Measurements from ENCODE around the gene HOXB7.
A peak's percentile ranks its signal among the peaks of the same experiment; 100 is the strongest.

Gene HOXB7

GRCh38 chr17:48571826-48572417 is 38.9 kb downstream of the HOXB7 start:
- ChIA-PET CTCF (interaction anchor here (1.1 kb wide), 1 partner anchor 12 kb away, joined by 3 read pairs; no protein-coding TSS in a partner anchor), POLR2A (no interaction called here)
- DNase-seq (ENCODE audit: low read depth, low spot score), result no peak
- TF ChIP-seq, protein P1, sequence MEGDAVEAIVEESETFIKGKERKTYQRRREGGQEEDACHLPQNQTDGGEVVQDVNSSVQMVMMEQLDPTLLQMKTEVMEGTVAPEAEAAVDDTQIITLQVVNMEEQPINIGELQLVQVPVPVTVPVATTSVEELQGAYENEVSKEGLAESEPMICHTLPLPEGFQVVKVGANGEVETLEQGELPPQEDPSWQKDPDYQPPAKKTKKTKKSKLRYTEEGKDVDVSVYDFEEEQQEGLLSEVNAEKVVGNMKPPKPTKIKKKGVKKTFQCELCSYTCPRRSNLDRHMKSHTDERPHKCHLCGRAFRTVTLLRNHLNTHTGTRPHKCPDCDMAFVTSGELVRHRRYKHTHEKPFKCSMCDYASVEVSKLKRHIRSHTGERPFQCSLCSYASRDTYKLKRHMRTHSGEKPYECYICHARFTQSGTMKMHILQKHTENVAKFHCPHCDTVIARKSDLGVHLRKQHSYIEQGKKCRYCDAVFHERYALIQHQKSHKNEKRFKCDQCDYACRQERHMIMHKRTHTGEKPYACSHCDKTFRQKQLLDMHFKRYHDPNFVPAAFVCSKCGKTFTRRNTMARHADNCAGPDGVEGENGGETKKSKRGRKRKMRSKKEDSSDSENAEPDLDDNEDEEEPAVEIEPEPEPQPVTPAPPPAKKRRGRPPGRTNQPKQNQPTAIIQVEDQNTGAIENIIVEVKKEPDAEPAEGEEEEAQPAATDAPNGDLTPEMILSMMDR (IDR thresholded peaks at IDR 0.05; ENCODE audit: insufficient read depth, low read length, missing control alignments), result no peak
- H3K4me3 ChIP-seq (ENCODE audit: low read depth, low read length), result peak overlapping the region; percentile 54

GRCh38 chr17:48571024-48571818 is 39.6 kb downstream of the HOXB7 start:
- TF ChIP-seq, protein P1 (IDR thresholded peaks at IDR 0.05; ENCODE audit: insufficient read depth, low read length, missing control alignments), result no peak
- ChIA-PET POLR2A (interaction anchor here (2.3 kb wide), 1 partner anchor 15 kb away, joined by 17 read pairs; no protein-coding TSS in a partner anchor), CTCF (interaction anchor here (1.1 to 1.6 kb wide), 3 partner anchors 11 to 235 kb away, joined by 3 to 10 read pairs (median 6); no protein-coding TSS in a partner anchor)
- H3K4me3 ChIP-seq (ENCODE audit: low read depth, low read length), result peak overlapping the region; percentile 54
- no peak for DNase-seq (ENCODE audit: low read depth, low spot score)

DNA sequence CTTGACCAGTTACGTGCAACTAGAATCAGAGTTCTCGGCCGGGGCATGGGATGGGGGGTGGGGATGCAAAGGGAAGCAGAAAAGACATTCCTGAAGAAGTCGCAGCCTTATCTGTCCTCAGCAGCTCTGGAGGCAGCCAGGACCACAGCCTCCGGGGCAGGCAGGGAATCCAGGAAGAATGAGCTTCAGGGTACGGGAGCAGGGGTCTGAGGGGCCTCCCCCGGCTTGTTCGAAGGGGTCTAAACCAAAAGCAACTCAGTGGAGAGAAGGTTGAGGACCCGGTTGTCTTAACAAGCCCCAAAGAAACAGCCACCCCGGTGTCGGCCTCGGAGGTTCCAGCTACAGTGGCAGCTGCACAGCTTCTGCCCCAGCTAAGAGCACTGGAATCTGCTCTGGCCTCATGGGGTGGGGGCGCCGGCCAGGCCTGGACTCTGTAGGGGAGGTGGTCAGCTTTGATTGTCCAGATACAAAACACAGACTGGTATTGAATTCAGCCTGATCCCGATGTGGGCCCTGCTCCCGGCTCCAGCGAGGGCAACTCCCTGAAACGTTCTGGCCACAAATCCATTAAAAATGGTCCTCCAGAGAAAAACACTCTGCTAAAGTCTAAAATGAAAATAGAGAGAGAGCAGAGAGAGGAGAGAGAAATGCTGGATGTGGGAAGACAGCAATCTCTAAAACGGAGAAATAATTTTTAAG is 40.3 kb downstream of the HOXB7 start:
- DNase-seq (ENCODE audit: low read depth, low spot score), result no peak
- H3K4me3 ChIP-seq (ENCODE audit: low read depth, low read length), result peak overlapping the region; percentile 54
- ChIA-PET CTCF (interaction anchor here (0.7 to 3.5 kb wide), 6 partner anchors 10 to 234 kb away, joined by 3 to 22 read pairs (median 6); no protein-coding TSS in a partner anchor), POLR2A (interaction anchor here (0.7 to 2.3 kb wide), 5 partner anchors 11 to 24 kb away, joined by 3 to 17 read pairs (median 4); no protein-coding TSS in a partner anchor)
- TF ChIP-seq, protein P1 (IDR thresholded peaks at IDR 0.05; ENCODE audit: insufficient read depth, low read length, missing control alignments), result no peak

DNA sequence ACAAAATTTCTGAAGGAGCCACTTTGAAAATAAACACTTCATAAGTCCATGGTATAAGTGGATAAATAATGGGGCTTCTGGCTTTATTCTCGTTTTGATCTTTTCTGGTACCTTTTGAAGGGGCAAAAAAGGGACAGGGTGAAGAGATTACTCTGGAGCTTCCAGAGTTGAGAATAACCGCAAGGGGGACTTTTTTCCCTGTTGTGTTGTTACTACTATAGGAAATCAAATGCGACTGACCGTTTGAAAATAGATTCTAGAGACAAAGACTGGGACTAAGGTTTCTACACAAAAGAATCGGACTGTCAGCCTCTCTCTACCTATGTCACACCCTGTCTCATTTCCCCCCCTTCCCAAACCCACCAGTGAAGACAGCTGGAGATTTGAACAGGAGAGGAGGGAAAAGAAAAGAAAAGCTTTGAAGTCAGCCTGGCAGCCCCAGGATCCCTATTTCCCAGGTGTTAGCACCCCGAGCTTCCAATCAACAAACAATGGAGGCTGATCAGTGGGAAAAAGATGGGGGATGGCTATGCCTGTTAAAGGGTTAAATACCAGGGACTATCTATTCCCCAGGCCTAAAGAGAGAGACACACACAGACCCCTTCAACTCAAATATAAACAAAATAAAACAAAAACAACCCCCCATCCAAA is 41.0 kb downstream of the HOXB7 start:
- CTCF ChIA-PET, result interaction anchor here (0.7 to 3.5 kb wide), 7 partner anchors 10 to 234 kb away, joined by 3 to 22 read pairs (median 6); no protein-coding TSS in a partner anchor
- POLR2A ChIA-PET, result interaction anchor here (0.7 to 2.3 kb wide), 5 partner anchors 10 to 23 kb away, joined by 3 to 17 read pairs (median 4); no protein-coding TSS in a partner anchor
- peak overlapping the region; percentile 54 for H3K4me3 ChIP-seq (ENCODE audit: low read depth, low read length)
- TF ChIP-seq, protein P1 (IDR thresholded peaks at IDR 0.05; ENCODE audit: insufficient read depth, low read length, missing control alignments), result no peak
- no peak for DNase-seq (ENCODE audit: low read depth, low spot score)

DNA sequence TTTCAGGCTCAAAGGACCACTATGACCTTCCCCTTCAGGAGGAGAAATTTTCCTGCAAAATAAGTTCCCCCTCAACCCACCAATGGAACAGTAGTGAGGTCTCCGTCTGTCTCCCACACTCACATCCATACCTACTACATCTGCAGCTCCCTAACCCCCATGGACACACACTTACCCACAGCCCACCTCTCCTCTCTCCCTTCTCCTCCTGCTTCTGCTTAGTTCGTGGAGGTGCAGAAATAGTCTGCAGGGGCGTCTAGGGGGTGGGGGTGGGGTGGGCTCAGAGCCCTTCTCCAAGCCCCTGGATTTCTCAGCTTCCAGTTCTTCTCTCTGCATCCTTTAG is 41.6 kb downstream of the HOXB7 start:
- ChIA-PET POLR2A (interaction anchor here (1.8 to 2.3 kb wide), 2 partner anchors 9 to 13 kb away, joined by 7 to 17 read pairs; no protein-coding TSS in a partner anchor), CTCF (interaction anchor here (1.2 to 3.5 kb wide), 4 partner anchors 13 to 233 kb away, joined by 3 to 22 read pairs (median 8); no protein-coding TSS in a partner anchor)
- H3K4me3 ChIP-seq (ENCODE audit: low read depth, low read length), result peak overlapping the region; percentile 29
- DNase-seq (ENCODE audit: low read depth, low spot score), result no peak
- TF ChIP-seq, protein P1 (IDR thresholded peaks at IDR 0.05; ENCODE audit: insufficient read depth, low read length, missing control alignments), result no peak

All from AG04449 (cell line).